Measurements from ENCODE around the gene KLF15.
A peak's percentile ranks its signal among the peaks of the same experiment; 100 is the strongest.

Gene KLF15

GRCh38 chr3:126357295-126358037, at the start of gene KLF15:
TSS of gene KLF15 (minus strand) at chr3:126357408. CDS start at chr3:126352922, 4,486 bp downstream.
- peak; percentile 91 for DNase-seq (ENCODE audit: low spot score)

- no peak for DNase-seq (ENCODE audit: low spot score)
These were observed 49.4 kb upstream of the KLF15 start for GRCh38 chr3:126406389-126407296.

DNA sequence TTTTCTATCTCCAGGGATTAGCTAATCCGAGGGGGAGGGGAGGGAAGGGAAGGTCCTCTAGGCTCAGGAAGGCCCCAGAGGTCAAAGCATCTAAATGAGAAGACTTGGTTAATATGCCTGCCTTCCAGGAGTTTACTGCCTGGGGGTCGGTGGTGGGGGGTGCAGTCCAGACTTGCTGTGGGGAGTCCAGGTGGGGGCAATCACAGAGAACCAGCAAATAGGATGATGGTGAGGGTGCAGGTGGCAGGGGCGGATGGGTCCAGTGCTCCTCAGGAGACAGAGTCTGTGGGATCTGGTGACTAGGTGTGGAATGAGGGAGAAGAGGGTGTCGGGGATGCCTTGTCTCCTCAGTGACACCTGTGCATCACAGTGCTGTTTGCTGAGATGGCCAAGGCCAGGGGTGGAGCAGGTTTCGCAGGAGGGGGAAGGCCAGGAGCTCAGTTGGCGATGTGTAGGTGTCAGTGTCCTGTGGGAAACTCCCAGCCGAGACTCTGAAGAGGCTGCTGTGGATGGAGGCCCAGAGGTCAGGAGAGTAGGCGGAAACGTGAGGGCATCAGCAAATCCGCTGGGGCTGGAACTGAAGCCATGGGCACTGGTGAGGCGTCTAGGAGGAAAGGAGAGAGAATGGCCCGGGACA, 45.6 kb upstream of the KLF15 start:
- no peak for DNase-seq (ENCODE audit: low spot score)

DNA sequence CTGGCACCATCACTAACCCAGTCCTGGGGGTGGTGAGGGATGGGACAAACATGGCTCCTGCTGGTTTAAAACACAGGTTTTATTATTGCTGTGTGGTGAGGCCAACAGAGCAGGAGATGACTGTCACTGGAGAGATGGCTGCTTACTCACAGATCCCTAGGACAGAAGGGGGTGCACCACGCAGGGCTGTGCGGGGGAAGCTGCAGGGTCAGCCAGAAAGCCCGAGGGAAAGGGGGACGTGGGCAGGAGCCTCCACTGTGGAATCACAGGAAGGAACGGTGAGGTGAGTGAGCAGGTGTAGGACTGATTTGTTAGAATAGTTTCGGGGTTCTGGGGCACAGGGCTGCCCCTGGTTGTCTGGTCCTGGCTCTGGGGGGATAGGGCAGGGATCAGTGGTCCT, 45.0 kb upstream of the KLF15 start:
- DNase-seq (ENCODE audit: low spot score), result no peak

DNA sequence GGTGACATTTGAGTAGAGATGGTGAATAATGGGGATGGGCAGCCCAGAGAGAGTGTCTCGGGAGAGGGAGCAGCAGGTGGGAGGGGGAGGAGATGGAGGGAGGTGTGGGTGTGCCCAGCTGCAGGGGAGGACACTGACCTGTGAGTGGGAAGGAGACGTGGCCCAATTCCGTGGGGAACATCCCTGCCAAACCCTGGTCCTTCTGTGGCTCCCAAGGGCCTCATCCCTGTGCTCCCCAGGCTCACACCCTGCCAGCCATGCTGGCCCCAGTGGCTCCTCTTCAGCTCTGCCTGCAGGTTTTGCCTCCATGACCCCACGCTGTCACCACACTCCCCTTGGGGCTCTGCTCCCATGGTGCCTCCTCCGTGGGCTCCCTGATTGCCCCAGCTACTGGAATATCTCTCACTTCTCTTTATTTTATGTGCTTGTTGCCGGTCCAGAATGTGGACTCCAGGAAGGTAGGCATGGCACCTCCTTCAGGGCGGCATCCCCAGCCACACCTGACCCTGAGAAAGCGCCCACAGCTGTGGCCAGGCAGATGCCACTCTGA, 44.5 kb upstream of the KLF15 start:
- DNase-seq (ENCODE audit: low spot score), result no peak

DNA sequence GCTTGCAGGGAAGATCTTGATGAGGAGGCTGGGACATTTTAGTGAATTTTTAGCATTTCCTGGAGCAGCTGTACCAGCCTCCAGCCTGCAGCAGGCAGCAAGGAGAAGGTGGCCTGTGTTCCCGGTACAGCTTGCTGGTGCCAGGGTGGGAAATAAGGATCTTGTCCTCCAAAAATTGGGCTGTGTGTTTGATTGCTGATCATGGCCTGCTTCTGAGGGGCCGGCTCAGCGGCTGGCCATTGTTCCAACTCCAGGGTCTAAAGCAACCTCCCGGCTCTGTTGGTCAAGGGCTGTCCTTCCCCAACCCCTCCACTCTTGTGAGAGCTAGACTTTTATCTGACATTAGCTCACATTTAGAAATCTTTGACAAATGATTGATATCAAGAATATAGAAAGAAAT, 42.5 kb upstream of the KLF15 start:
- DNase-seq (ENCODE audit: low spot score), result no peak

GRCh38 chr3:126399351-126399735, 42.1 kb upstream of the KLF15 start:
- no peak for DNase-seq (ENCODE audit: low spot score)

GRCh38 chr3:126398423-126399350, 41.5 kb upstream of the KLF15 start:
- DNase-seq (ENCODE audit: low spot score), result no peak

DNA sequence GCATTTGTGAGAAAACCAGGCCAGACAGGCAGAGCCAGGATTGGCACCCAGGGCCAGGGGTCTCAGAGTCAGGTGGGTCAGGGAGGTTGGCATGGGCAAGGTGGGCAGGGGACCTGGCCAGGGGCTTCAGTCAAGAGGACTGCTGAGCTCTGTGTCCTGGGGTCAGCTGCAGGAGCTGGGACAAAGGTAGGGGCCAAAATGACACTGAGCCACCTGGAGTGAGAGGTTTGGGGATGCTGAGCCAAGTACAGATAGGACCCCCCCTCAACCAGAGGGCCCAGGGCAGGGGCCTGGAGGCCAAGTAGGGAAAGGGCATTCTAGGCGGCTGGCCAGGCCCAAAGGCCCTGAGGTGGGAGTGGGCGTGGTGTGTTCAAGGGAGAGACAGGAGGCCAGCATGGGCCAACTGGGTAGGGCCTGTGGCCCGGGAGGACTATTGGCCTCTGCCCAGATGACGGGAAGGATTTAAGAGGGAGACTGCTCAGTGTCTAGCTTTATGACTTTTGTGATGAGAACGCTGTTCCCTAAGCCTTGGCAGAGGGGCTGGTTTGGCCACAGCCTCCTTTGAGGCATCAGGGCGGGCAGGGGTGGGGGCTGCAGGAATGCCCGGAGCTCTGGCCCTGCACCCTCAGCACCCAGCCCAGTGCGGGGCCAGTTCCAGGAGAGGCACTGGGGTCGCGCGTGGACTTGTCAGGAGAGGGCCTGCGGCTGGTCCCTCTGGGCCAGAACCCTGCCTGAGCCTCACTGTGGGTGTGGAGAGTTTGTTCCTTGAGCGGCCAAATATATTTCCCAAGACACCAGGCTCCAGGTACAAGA, 40.6 kb upstream of the KLF15 start:
- no peak for DNase-seq (ENCODE audit: low spot score)

DNA sequence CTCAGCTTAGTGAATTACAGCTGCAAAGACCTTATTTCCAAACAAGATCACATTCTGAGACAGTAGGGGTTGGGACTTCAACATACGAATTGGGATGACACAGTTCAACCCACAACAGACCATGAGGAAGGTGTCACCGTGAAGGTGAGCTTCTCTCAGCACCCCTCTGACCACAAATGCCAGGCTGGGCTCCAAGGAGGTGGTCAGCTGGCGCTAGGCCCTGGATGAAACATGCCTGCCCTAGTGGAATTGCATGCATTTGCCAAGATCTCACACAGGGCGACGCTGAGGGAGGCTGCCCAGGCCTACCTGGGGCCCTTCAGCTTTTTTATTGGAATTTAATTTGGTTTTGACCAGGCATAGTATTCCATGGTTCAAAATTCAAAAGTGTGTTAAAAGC, 39.3 kb upstream of the KLF15 start:
- no peak for DNase-seq (ENCODE audit: low spot score)

DNA sequence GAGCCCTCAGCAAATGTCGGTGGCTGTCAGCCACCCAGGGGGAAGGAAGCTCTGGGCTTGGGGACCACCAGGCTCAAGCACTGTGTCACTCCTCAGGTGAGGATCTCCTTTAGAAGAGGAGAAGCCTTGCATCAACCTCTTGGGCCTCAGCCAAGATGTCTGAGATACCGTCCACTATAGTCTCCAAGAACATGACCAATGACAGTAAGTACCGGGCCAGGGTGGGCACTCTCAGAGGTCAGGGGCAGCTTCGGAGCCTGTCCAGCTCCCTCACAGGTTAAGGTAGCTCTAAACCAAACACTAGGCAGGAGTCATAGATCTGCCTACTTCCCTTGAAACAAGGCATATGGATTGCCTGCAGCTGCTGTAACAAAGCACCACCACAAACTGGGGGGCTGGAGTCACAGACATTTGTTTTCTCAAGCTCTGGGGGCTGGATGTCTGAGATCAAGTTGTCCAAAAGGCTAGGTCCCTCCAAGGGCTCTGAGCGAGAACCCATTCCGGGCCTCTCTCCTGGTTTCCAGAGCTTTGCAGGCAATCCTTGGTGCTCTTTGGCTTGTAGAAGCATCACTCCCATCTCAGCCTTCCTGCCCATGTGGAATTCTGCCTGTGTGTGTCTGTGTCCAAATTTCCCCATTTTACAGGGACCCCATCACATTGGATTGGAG, 38.8 kb upstream of the KLF15 start:
- DNase-seq (ENCODE audit: low spot score), result no peak

DNA sequence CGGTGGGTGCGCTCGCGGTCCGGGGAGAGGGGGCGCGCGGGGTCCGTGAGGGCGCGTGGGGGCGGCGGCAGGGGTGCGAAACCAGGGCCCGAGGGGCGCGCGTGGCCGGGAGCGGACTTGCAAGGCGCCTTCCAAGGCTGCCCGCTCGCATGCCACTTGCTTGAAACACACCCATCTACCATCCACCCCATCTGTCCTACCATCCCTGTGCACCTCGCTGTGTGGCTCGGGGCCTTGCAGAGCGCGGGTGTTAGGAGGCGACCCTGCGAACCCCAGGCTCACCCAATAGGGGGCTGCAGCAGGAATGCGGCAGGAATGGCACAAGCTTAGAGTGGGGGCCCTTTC, 37.7 kb upstream of the KLF15 start:
- DNase-seq (ENCODE audit: low spot score), result no peak

- peak; percentile 37 for DNase-seq (ENCODE audit: low spot score)
These were observed 37.2 kb upstream of the KLF15 start, which contains the start of gene CFAP100 for GRCh38 chr3:126394179-126394976. TSS of gene CFAP100 (plus strand) at chr3:126394909. CDS start at chr3:126396001, 1,092 bp downstream.

DNA sequence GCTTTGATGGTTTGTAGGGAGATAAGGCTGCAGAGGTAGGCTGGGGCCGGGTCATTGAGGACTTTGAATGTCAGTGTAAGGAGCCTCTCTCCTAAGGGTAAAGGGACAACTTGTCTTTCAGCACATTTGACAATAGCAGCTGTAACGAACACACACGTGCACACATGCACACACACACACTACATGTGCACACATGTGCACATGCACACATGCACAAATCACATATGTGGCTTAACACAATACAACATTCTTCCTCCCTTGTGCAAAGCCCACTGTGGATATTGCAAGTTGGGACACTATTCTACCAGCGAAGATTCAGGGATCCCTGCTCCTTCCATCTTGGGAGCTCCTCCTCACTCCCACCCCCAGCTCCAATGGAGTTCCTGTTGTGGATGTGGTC, 36.4 kb upstream of the KLF15 start:
- DNase-seq (ENCODE audit: low spot score), result no peak

DNA sequence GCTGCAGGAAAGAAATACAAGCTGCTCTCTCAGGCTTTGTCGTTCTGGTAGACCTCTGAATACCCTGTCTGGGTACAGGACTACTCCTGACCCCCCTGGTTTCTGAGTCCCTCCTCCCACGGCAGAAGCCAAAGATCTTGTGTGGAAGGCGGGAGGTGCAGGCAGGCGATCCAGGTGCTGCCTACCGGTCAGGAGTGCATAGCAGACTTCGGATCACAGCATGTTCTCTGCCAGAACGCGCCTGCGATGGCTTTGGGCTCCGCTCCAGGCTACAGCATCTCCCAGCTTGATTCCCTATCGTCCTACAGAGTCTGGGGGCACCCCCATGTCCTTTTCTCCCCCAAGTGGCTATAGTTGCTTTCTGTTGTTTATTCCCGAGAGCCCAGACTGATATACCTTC, 35.0 kb upstream of the KLF15 start:
- no peak for DNase-seq (ENCODE audit: low spot score)

DNA sequence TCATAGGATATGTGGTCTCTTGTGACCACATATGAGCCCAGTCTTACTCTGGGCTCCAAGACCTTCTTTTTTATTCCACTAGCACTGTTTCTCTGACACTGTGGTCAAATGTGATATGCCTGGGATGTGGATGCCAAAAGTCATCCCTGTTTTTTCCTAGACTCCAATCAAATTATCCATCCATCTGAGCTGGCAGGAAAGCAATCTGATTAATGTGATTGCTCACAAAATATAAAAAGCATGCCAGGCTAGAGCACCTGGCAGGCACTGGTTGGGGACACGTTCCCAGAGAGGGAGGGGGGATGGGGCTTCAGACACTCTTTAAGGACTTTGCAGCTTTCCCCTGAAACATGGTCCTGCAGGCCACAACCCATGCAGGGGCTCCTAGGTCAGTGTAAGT, 34.4 kb upstream of the KLF15 start:
- DNase-seq (ENCODE audit: low spot score), result no peak

DNA sequence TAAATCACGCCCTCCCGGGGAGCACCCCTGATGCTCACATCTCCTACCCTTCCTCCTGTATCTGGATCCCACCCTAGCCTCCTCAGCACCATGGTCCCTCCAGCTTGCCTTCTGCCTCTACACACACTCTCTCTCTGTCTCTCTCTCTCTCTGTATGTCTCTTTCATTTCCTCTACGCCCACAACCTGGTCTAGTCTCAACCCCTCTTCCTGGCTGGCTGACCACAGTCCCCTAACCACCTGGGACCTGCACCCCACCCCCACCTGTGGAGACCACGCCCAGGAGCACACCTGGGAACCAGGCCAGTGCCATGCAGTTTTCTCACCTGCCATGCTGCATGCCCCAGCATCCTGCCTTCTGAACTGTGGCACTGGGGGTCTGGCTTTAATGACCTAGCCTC, 33.5 kb upstream of the KLF15 start:
- no peak for DNase-seq (ENCODE audit: low spot score)

DNA sequence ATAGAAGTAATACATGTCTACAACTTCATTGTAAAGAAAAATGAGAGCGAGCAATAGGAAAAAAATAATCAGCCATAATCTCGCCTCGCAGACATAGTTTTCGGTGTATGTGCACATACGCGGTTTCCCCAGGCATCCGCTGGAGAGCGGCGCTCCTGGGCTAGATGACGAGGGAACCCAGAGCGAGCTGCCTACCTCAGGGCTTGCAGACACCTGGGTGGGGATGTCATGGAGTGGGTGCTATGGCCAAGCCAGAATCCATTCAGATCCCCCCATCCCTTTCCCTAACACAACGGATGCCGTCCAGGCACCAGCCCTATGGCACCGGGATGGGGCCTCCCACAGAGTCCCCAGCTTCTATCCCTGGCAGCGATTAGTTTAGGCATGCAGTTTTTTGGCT, 33.0 kb upstream of the KLF15 start:
- DNase-seq (ENCODE audit: low spot score), result no peak

DNA sequence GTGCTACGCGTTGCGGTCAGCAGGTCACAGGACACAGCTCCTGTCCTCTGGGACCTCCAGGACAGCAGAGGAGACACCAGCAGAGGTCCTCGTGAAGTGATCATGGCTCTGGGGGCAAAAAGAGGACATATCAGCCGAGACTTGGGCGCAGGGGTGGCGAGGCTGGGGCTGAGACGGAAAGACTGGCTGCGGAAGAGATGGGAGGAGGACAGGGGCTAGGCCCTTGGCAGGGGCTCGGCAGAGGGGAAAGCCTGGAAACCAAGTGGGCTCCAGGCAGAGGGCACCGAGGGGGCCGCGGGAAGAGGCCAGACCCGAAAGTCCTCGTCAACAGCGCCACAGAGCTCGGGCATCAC, 32.6 kb upstream of the KLF15 start:
- no peak for DNase-seq (ENCODE audit: low spot score)

All from putamen (tissue), 1 donor.